ENCODE data around the gene RTBDN.

Gene RTBDN

GRCh38 chr19:12792051-12792852 lies 42.1 kb downstream of the RTBDN start:
- DNase-seq (ENCODE audit: low read depth) = no peak

GRCh38 chr19:12791345-12792050 lies 42.9 kb downstream of the RTBDN start, which contains the start of gene JUNB:
JUNB (plus strand) TSS chr19:12791486; CDS start chr19:12791772, 286 bp downstream.
- no peak for DNase-seq (ENCODE audit: low read depth)

- DNase-seq (ENCODE audit: low read depth) = no peak
Observed at GRCh38 chr19:12790628-12791344, 43.6 kb downstream of the RTBDN start.

- no peak for DNase-seq (ENCODE audit: low read depth)
Observed at GRCh38 chr19:12789904-12790619, 44.3 kb downstream of the RTBDN start.

GRCh38 chr19:12789098-12789903 lies 45.1 kb downstream of the RTBDN start:
- DNase-seq (ENCODE audit: low read depth) = no peak

GRCh38 chr19:12788682-12789097 lies 45.7 kb downstream of the RTBDN start:
- no peak for DNase-seq (ENCODE audit: low read depth)

GRCh38 chr19:12788042-12788681 lies 46.2 kb downstream of the RTBDN start:
- DNase-seq (ENCODE audit: low read depth) = no peak

GRCh38 chr19:12787458-12787857 lies 46.9 kb downstream of the RTBDN start:
- no peak for DNase-seq (ENCODE audit: low read depth)

- DNase-seq (ENCODE audit: low read depth) = no peak
Observed at GRCh38 chr19:12786952-12787351, 47.4 kb downstream of the RTBDN start.

GRCh38 chr19:12786141-12786870 lies 48.1 kb downstream of the RTBDN start:
- DNase-seq (ENCODE audit: low read depth) = no peak

- DNase-seq (ENCODE audit: low read depth) = no peak
Observed at GRCh38 chr19:12785431-12786031, 48.8 kb downstream of the RTBDN start.

GRCh38 chr19:12784871-12785430 lies 49.4 kb downstream of the RTBDN start:
- no peak for DNase-seq (ENCODE audit: low read depth)

GRCh38 chr19:12784394-12784870 lies 49.9 kb downstream of the RTBDN start:
- no peak for DNase-seq (ENCODE audit: low read depth)

GRCh38 chr19:12783849-12784393 lies 50.5 kb downstream of the RTBDN start:
- DNase-seq (ENCODE audit: low read depth) = no peak

GRCh38 chr19:12783291-12783848 lies 51.0 kb downstream of the RTBDN start:
- no peak for DNase-seq (ENCODE audit: low read depth)

GRCh38 chr19:12782424-12783290 lies 51.7 kb downstream of the RTBDN start:
- no peak for DNase-seq (ENCODE audit: low read depth)

- DNase-seq (ENCODE audit: low read depth) = no peak
Observed at GRCh38 chr19:12782174-12782423, 52.3 kb downstream of the RTBDN start.

Measured in non-pigmented ciliary epithelial cell (primary cell).